Ishikawa (cell line): ENCODE measurements around the gene CLNK.

ENCODE experiments used
- EGR1 ChIP-seq: IDR thresholded peaks from 2 replicates; pipeline ENCODE4 v1.6.1; 2012
- EP300 ChIP-seq: IDR thresholded peaks from 2 replicates; pipeline ENCODE4 v1.6.1; 2012; ENCODE audit warnings: borderline replicate concordance
- FOXM1 ChIP-seq: IDR thresholded peaks from 2 replicates; pipeline ENCODE4 v1.6.1; 2012; ENCODE audit warnings: low read depth, borderline replicate concordance
- MAX ChIP-seq: IDR thresholded peaks from 2 replicates; pipeline ENCODE4 v1.6.1; 2012
- NFIC ChIP-seq: IDR thresholded peaks from 2 replicates; pipeline ENCODE4 v1.6.1; 2012
- RAD21 ChIP-seq: IDR thresholded peaks from 2 replicates; pipeline ENCODE4 v1.6.1; 2012; ENCODE audit warnings: low read depth
- REST ChIP-seq: IDR thresholded peaks from 2 replicates; pipeline ENCODE4 v1.6.1; 2012; ENCODE audit warnings: low read depth, mild to moderate bottlenecking
- TAF1 ChIP-seq: IDR thresholded peaks from 2 replicates; pipeline ENCODE4 v1.6.1; 2012; ENCODE audit warnings: low read depth, mild to moderate bottlenecking

GRCh38 chr4:10732914-10733415, 48.4 kb upstream of the CLNK start:
- TF ChIP-seq FOXM1 (no peak), REST (no peak), TAF1 (no peak), NFIC (no peak), RAD21 (no peak), EP300 (no peak), EGR1 (no peak), MAX (no peak)
